Urinary bladder (tissue), 4 donors: ENCODE data around the gene ADCY7. TPM values are rescaled to one million over a fixed set of nuclear protein-coding genes. Genes with fewer than 3 reads are reported as not detected.

Source experiments
- DNase-seq: peaks from one replicate; pipeline ENCODE4 v3.0.0-alpha.2; 2015; ENCODE audit errors: extremely low spot score
- H3K27ac ChIP-seq: one replicate; pipeline ENCODE4 v1.5.1; 2013; ENCODE audit warnings: low read depth, mild to moderate bottlenecking, moderate library complexity
- H3K36me3 ChIP-seq: one replicate; pipeline ENCODE4 v1.6.1; 2013; ENCODE audit warnings: mild to moderate bottlenecking, moderate library complexity; ENCODE audit not compliant: insufficient read depth
- H3K4me1 ChIP-seq: one replicate; pipeline ENCODE4 v1.6.1; 2013; ENCODE audit warnings: mild to moderate bottlenecking, moderate library complexity; ENCODE audit not compliant: insufficient read depth
- H3K4me3 ChIP-seq: one replicate; pipeline ENCODE4 v1.5.1; 2013; ENCODE audit warnings: low read depth, low read length
- whole genome bisulfite sequencing: extraction: QIAGEN DNeasy Blood & Tissue Kit; methylation state at CpG from one replicate; pipeline ENCODE4 v1.1.7; 2013; 5-methylcytosine and 5-hydroxymethylcytosine counted together
- polyA plus RNA-seq: library from polyadenylated mRNA; stranded (reverse); fragments of 200-250 nt; gene quantifications from one replicate; pipeline ENCODE4 v1.2.3, GENCODE V29; 2013
- total RNA-seq: library from RNA; depleted of rRNA; stranded (reverse); fragments of >200 nt; gene quantifications from one replicate; pipeline ENCODE4 v1.2.3, GENCODE V29; 2014
- donor health status: healthy with polysubstance abuse.
- donor health status: healthy.

The ADCY7 gene
- total and polyA plus RNA-seq, 2 donors, result 8.9 to 14.2 TPM

DNA sequence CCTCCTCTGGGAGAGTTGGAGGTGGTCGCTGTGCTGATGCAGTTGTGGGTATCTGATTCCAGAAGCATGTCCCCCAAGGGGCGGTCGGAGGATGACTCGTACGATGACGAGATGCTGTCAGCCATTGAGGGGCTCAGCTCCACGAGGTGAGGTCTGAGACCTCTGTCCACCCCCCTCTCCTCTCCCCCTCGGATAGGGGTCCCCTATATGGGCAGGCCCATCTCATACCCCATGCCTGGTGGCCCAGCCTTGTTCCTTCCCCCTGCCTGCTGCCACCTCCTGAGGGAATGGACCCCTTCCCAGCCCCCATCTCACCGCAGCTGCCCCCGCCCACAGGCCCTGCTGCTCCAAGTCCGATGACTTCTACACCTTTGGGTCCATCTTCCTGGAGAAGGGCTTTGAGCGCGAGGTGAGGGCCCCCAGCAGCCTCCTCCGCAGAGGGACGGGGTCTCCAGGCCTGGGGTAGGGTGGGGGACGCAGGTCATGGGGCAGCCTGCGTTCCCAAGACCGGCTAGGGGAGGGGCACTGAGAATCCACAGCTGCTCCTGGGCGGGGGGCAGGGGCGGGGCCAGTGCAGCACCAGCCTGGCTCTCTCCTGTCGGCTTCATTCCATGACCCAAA, 39.2 kb downstream of the ADCY7 start:
- H3K4me1 ChIP-seq, result no peaks in the 10 kb centered on the region
- 86% methylated on average over 21 of the region's 21 CpGs for WGBS
- H3K27ac ChIP-seq, result no peak overlapping the region
- DNase-seq, result no peak
- H3K36me3 ChIP-seq, result no peaks in the 10 kb centered on the region
- H3K4me3 ChIP-seq, result no peak overlapping the region

DNA sequence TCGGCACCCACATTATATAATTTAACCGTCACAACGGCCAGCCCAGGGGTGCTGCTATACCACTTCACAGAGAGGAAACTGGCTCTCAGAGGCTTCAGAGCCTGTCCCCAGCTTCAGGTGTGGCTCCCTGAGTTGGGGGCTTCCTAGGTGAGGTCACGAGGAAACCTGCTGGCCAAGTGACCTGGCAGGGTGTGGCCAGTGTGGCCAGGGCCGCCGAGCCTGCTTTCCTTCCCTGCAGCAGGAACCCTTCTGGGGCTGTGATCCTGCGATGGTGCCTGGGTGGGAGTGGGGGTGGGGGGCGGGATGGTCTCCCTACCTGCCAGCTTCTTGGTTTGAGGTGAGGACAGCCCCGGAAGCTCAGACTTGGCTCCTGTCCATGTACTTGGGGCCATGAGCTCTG, 39.9 kb downstream of the ADCY7 start:
- H3K4me1 ChIP-seq, result no peaks in the 10 kb centered on the region
- no peak for DNase-seq
- no peak overlapping the region for H3K4me3 ChIP-seq

GRCh38 chr16:50308237-50308965, 42.0 kb downstream of the ADCY7 start:
- no peak for DNase-seq
- H3K27ac ChIP-seq, result no peak overlapping the region
- H3K4me3 ChIP-seq, result no peak overlapping the region
- WGBS, result 96% methylated on average over 18 of the region's 18 CpGs
- no peaks in the 10 kb centered on the region for H3K36me3 ChIP-seq
- no peaks in the 10 kb centered on the region for H3K4me1 ChIP-seq

More for the DNA sequence above, 39.9 kb downstream of the ADCY7 start:
- Histone ChIP-seq H3K36me3 (no peaks in the 10 kb centered on the region), H3K27ac (no peak overlapping the region)
- WGBS, result 83% methylated on average over 9 of the region's 9 CpGs

DNA sequence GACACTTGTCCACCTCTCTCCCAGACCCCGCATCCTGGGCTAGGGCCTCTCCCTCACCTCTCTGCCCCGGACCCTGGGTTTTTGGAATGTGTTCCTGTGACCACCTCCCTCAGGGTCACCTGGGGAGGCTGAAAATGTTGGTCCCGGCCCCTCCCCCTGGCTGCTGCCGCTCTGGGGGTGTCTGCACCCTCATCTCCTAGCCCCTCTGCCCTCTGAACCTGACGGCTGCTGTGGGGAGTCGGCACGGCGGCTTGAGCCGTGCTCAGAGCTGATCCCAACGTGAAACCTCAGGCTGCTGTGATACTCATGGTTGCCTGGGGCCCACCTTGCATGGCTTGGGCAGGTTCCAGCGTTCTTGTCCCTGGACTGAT, 42.8 kb downstream of the ADCY7 start:
- Histone ChIP-seq H3K4me3 (no peak overlapping the region), H3K4me1 (no peaks in the 10 kb centered on the region), H3K36me3 (no peaks in the 10 kb centered on the region), H3K27ac (no peak overlapping the region)
- 80% methylated on average over 11 of the region's 11 CpGs for WGBS
- no peak for DNase-seq

GRCh38 chr16:50309527-50310307, 43.4 kb downstream of the ADCY7 start:
- Histone ChIP-seq H3K4me1 (no peaks in the 10 kb centered on the region), H3K27ac (no peak overlapping the region), H3K4me3 (no peak overlapping the region), H3K36me3 (no peaks in the 10 kb centered on the region)
- 57% methylated on average over 15 of the region's 15 CpGs for WGBS
- no peak for DNase-seq

DNA sequence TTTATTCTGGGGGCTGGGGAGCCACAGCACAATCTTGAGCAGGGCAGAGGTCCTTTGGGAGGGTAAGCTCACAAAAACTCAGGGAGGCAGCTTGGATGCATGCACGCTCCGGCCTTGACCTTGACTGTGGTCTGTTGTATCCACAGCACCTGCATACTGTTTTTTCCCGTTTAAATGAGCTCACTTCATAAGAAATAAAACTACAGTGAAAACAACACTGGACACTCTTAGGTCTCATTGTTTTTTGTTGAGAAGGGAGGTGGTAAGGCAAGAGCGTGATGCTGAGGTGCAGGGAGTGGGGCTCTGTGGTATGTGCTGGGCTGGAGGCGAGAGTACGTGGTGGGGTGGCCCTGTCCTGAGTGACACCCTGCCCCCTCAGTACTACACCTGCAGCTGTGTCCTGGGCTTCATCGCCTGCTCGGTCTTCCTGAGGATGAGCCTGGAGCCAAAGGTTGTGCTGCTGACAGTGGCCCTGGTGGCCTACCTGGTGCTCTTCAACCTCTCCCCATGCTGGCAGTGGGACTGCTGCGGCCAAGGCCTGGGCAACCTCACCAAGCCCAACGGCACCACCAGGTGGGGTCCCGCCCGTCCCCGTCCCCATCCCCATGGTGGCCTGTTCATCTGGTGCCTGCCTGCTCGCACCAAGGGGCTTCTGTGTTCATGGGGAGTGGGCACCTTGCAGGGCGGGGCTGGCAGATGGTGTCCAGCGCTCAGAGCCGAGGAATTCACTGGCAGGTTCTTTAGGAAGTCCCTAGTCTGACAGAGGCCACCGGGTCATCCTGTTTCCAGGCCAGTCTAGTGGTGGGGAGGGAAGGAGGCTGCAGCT, 44.2 kb downstream of the ADCY7 start:
- Histone ChIP-seq H3K36me3 (no peaks in the 10 kb centered on the region), H3K27ac (no peak overlapping the region), H3K4me1 (no peaks in the 10 kb centered on the region), H3K4me3 (no peak overlapping the region)
- 79% methylated on average over 18 of the region's 18 CpGs for WGBS
- DNase-seq, result no peak

DNA sequence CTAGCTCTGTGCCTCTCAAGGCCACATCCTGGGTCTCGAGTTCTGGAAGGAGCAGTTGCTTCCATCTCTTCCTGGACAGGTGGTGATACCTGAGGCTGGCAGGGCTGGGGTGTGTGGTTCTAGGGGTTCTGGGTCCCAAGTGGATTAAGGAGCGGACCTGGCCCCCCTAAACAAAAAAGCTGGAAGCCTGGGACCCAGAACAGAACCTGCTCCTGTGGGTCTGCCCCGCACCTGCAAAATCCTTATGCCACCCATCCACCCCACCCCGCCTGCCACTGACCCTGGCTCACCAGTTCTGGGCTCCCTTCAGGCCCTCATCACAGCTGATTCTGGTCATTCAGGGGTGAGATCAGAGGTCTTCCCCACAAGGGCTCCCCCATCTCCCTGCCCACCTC, 44.8 kb downstream of the ADCY7 start:
- DNase-seq, result no peak
- no peak overlapping the region for H3K4me3 ChIP-seq
- H3K4me1 ChIP-seq, result no peaks in the 10 kb centered on the region
- WGBS, result 89% methylated on average over 4 of the region's 4 CpGs
- H3K27ac ChIP-seq, result no peak overlapping the region
- no peaks in the 10 kb centered on the region for H3K36me3 ChIP-seq

- H3K4me3 ChIP-seq, result no peak overlapping the region
- no peak overlapping the region for H3K27ac ChIP-seq
- no peaks in the 10 kb centered on the region for H3K4me1 ChIP-seq
- DNase-seq, result no peak
- 81% methylated on average over 22 of the region's 22 CpGs for WGBS
- H3K36me3 ChIP-seq, result peaks cover 2% of the 10 kb centered on the region
Observed at GRCh38 chr16:50311891-50312501, 45.6 kb downstream of the ADCY7 start.

DNA sequence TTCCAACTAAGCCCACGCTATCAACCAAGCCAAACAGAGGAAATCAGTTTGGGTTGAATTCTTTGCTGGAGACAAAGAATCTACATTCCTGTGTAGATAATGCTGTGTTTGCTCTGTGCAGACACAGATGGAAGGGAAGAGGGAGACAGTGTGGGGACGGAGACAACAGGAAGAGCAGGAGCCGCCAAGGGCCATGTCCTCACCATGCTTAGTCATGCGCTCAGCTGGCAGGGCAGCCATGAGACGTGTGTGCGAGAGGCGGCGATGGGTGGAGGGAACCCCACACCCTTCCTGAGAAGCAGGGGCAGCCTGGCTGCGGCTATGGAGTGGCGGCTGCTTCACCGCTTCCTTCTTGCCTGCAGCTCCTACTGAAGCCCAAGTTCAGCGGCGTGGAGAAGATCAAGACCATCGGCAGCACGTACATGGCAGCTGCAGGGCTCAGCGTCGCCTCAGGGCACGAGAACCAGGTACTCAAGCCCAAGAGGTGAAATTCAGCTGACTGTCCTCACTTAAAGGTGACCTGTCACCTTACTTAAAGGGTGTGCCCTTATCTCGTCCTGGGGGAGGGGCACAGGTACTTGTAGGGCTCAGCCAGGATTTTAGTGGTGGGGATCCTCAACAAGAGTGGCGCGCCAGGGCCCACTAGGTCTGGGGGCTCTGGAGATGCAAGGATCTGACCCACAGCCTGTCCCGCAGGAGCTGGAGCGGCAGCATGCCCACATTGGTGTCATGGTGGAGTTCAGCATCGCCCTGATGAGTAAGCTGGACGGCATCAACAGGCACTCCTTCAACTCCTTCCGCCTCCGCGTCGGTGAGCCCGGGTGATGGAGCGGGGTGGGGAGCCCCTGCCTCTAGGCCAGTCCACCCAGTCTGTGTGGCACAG, 47.5 kb downstream of the ADCY7 start:
- WGBS, result 78% methylated on average over 31 of the region's 31 CpGs
- Histone ChIP-seq H3K27ac (no peak overlapping the region), H3K36me3 (peaks cover 2% of the 10 kb centered on the region), H3K4me3 (no peak overlapping the region), H3K4me1 (no peaks in the 10 kb centered on the region)
- DNase-seq, result no peak

DNA sequence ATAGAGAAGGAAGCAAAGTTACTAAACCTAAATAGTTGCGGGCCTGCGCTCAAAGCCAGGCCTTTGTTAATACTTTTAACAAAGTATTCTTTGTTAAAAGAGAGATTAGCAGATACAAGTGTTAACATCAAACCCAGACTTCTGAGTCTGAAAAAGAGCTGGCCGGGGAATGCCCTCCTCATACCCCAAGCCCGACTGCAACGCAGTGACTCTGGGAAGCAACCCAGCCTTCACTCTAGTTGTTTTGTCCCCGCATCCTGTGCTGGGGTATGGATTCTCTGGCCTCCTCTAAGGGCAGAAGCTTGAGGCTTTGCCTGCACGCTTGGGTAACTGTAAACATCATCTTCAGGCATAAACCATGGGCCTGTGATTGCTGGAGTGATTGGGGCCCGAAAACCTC, 48.3 kb downstream of the ADCY7 start:
- H3K27ac ChIP-seq, result no peak overlapping the region
- H3K4me3 ChIP-seq, result no peak overlapping the region
- 87% methylated on average over 8 of the region's 8 CpGs for WGBS
- DNase-seq, result no peak
- peaks cover 2% of the 10 kb centered on the region for H3K36me3 ChIP-seq
- H3K4me1 ChIP-seq, result no peaks in the 10 kb centered on the region

GRCh38 chr16:50315346-50315997, 49.1 kb downstream of the ADCY7 start:
- no peaks in the 10 kb centered on the region for H3K4me1 ChIP-seq
- H3K27ac ChIP-seq, result no peak overlapping the region
- 83% methylated on average over 15 of the region's 15 CpGs for WGBS
- no peak overlapping the region for H3K4me3 ChIP-seq
- H3K36me3 ChIP-seq, result peaks cover 2% of the 10 kb centered on the region
- DNase-seq, result no peak
